Pulmonary artery endothelial cell (primary cell): ENCODE results near the gene SMARCD3. TPM values are rescaled to one million over a fixed set of nuclear protein-coding genes. Genes with fewer than 3 reads are reported as not detected.

Experiments used
- DNase-seq: peaks from one replicate; pipeline ENCODE4 v3.0.0-alpha.2; 2011; ENCODE audit warnings: low read depth, low spot score
- total RNA-seq: library from RNA; depleted of rRNA; stranded (reverse); fragments of >200 nt; gene quantifications from 2 replicates; pipeline ENCODE4 v1.2.3, GENCODE V29; 2014

The SMARCD3 gene
- total RNA-seq, 1 donor from 2014 or later, result 6.7 TPM

GRCh38 chr7:151237244-151238189 is 11.0 kb downstream of the SMARCD3 start:
- no peak for DNase-seq

DNA sequence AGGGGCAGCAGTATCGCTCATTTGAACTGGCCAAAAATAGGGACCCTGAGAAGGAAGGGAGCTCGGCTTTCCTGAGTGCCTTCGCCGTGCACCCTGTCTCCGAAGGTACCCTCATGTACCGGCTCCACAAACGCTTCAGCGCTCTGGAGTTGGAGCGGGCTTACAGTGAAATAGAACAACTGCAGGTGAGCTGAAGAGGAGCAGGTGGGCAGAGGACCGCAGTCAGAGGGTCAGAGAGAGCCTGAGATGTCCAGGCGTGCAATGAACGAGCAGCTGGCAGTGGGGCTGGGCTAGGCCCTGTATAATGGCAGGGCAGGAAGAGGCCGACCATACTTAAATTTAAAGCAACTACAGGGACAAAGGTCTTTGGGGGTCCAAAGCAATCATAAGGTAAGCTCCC is 12.1 kb downstream of the SMARCD3 start:
- no peak for DNase-seq

DNA sequence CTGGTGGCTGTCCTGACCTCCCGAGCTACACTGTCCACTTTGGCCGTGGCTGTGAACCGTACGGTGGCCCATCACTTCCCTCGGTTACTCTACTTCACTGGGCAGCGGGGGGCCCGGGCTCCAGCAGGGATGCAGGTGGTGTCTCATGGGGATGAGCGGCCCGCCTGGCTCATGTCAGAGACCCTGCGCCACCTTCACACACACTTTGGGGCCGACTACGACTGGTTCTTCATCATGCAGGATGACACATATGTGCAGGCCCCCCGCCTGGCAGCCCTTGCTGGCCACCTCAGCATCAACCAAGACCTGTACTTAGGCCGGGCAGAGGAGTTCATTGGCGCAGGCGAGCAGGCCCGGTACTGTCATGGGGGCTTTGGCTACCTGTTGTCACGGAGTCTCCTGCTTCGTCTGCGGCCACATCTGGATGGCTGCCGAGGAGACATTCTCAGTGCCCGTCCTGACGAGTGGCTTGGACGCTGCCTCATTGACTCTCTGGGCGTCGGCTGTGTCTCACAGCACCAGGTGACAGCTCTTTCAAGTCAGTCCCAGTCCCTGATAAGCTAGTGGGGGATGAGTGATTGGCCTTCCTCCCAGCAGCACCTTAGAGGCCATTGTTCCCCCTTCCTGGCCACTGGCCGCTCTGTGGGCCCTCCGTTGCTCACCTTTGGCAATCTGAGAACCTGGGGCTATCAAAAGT is 13.3 kb downstream of the SMARCD3 start:
- DNase-seq, result no peak

- no peak for DNase-seq
These were observed 14.7 kb downstream of the SMARCD3 start for GRCh38 chr7:151233804-151234203.

DNA sequence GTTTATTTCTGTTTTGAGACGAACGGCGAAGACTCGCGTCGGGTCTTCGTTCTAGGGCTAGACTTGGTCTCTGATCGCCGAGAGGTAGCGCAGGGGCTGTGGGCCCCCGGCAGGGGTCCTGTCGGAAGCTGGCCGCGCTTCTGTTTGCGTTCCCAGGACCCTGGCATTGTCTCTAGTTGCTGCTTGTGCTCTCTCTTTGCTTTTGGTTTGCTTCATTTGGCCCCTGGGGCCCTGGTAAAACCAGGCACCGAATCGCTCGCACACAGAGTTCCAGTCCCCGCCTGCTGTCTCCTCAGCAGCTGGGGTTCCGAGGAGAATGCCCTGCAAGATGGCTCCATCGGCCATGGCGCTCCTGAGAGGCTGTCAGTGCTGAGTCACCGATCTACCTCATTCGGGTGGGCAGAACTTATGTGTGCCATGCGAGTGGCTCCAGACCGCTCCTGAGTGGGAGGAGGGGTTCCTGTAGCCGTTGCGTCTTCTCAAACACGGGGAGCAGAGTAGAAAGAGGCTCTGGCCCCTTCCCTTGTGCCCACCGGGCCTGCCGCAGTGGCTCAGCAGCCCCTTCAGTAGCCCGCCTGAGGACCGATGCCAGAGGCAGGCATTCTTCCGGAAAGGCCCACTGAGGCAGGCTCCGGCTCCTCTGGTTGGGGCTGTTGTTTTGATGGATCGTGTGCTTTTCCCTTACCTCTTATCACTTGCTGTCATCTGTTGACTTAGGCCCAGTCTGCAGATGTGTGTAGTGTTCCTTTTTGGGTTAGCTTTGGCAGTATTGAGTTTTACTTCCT is 15.4 kb downstream of the SMARCD3 start:
- DNase-seq, result peak; percentile 60

GRCh38 chr7:151232091-151232916 is 16.2 kb downstream of the SMARCD3 start, which contains the start of gene CHPF2:
Gene CHPF2 (plus strand): TSS chr7:151232483. CDS start chr7:151234012, 1,529 bp downstream.
- DNase-seq, result peak; percentile 57

GRCh38 chr7:151231080-151231479 is 17.4 kb downstream of the SMARCD3 start:
- no peak for DNase-seq

GRCh38 chr7:151229249-151229648 is 19.2 kb downstream of the SMARCD3 start:
- no peak for DNase-seq

DNA sequence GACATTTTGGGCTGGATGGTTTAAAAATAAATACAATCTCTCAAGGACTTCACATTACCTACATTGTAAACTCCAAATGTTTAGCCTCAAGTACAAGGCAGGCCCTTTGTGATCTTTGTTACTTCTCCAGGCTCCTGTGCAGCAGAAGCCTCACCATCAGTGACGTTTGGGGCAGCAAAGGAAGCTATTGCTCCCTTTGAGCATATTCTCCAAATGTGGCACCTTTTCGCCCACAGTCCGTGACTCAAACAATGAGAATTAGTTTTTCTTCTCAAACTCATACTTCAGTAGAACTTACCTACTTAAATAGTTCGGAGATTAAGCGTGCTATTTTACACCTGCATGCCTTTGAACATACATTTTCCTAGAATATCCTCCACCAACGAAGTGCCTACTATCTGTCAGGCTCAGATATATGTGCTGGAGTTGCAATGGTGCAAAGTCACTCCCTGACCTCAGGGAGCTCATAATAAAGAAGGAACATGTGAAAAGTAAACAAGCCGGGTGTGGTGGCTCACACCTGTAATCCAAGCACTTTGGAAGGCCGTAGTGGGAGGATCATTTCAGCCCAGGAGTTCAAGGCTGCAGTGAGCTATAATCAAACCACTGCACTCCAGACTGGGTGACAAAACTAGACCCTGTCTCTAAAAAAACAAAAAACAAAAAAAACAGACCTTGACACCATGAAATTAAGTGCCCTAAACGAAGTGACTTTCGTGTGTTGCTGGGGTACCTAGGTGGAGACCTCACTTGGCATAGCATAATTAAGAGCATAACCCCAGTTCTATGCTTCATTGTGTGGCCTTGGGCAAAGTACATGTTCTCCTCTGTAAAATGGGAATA is 20.2 kb downstream of the SMARCD3 start:
- no peak for DNase-seq

DNA sequence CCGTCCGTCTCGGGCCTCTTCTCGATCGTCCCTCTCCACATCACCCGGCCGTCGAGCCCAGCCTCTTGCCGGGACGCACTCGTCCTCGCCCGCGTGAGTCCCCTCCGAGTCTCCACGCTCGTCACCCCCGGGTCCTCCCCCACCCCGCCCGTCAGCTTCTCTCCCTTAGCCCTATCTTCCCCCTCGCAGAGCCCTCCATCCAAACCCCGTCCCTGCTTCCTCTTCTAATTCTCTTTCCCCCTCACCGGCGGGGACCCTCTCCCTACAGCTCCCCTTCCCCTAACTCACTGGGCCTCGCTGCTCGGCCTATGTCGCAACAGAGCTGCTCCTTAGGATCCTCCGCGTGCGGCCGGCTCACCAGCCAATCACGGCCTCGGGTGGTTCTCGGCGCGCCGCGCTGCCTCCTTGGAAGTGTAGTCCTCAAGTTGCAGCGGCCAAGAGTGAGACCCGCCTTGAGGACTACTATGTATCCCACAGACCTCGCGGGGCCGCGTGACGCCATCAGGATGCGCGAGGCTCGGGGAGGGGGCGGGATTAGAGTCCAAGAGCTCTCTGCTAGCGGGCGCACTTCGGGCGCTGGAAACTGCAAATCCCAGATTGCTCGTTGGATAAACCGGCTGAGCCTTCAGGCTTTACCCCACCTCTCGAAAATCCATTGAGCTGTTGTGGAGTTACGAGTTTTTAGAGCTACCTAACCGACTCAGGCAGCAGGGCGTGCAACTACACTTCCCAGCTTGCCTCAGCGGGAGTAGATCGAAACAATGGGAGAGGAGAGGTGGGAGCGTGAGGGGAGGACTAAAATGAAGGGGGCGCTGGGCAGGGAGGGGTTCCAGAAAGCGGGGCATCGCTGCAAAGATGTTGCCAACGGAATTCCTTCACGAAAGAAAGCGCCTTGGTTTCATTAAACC is 21.4 kb downstream of the SMARCD3 start, which contains the start of gene ABCF2:
Gene ABCF2, minus strand, starts transcription at position 331 of the 908 bp plus-strand sequence. CDS start 747 bp downstream, outside the sequence.
- DNase-seq, result peak; percentile 97

DNA sequence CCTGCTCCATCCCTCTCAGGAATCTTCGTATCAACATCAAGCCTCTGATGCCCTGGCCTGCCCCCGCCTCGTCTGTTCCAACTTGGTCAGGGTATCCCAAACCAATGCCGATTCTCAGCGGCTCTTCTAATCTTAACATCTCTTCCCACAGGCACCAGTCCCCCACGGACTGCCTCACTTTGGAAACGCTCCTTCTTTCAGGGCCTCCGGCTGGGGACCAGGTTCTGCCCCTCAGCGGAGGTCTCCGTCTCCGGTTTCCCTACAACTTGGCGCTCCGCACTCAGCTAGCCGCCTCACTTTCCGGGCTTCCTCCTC is 22.0 kb downstream of the SMARCD3 start:
- DNase-seq, result no peak

DNA sequence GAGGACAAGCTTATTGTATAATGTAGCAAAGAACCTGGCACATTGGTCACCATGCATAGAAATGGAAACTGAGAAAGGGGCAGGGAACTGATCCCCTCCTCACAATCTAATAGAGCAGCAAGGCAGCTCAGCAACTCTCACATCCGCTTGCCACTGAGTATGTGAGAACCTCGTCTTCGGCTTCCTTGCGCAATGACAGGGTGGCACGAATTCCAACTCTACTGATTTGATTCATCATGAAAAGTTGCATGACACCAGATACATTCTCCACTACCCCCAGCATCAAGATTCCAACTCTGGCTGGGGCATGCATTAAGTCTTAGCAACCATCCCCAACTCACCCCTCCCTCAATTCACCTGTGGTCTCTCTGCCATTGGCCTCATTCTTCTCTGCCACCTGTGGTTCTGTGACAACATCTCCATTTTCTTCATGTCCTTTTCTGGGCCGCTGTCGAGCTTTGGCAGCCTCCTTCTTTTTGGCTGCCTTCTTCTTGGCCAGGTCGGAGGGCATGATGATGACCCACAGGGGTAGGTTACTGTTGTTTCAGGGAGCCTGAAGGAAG is 22.5 kb downstream of the SMARCD3 start:
- DNase-seq, result no peak

DNA sequence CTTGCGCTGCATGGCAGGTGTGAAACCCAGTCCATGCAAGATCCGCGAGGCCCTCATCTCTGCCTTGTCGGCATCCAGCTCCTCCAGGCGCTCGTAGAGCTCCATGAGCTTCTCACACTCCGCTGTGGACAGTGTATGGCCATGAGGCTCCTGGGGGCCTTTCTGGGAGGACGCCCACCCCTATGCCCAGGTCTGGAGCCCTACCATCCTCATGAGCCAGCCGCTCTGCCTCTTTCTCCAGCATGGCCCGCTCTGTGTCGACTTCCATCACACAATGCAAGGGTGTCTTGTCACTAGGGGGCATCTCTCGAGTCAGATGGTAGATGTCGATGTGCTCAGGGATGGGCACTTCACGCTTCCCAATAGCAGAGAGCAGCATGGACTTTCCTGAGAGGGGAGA is 24.8 kb downstream of the SMARCD3 start:
- DNase-seq, result no peak

DNA sequence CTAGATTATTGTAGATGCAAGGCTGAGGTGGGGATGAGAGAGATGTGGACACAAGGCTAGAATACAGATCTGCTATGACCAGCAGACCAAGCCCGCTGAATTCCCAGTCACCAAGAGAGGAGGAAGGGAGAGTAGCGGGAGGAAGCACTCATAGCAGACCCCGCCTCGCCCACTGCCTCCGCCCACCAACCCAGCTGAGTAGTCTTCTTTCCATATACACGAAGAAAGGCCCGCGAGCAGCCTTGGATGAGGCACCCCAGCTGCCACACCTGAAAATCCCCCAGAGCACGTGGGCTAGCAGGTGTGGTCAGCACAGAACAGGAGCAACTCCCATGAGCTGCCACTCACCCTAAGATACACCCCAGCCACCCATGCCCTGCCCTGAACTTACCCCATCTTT is 30.3 kb downstream of the SMARCD3 start:
- DNase-seq, result no peak

DNA sequence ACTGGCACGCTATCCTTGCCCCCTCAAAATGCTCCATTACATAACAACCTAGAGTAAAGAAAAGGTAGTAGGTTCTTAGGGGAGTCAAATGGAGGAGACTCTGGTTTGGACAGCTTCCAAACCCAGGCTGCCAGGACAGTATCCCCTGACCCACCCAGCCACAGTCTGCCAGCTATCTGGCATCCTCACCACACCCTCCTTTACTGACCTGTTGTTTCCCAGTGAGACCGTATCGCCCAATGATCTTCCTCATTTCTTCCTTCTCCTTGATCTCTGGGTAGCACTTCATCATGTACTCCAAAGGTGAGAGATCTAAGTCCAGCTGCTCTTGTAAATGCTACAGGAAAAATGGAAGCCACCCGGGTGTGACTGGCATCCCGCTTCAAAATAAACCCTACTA is 33.1 kb downstream of the SMARCD3 start:
- no peak for DNase-seq

GRCh38 chr7:151213826-151214225 is 34.7 kb downstream of the SMARCD3 start:
- DNase-seq, result no peak

DNA sequence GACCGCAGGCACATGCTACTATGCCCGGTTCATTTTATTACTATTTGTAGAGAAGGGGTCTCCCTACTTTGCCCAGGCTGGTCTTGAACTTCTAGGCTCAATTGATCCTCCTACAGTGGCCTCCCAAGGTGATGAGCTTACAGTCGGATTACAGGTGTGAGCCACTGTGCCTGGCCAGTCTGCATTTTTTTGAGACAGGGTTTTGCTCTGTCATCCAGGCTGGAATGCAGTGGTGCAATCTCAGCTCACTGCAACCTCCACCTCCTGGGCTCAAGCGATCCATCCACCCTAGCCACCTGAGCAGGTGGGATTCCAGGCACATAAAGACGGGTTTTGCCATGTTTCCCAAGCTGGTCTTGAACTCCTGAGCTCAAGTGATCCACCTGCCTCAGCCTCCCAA is 35.9 kb downstream of the SMARCD3 start:
- DNase-seq, result no peak

DNA sequence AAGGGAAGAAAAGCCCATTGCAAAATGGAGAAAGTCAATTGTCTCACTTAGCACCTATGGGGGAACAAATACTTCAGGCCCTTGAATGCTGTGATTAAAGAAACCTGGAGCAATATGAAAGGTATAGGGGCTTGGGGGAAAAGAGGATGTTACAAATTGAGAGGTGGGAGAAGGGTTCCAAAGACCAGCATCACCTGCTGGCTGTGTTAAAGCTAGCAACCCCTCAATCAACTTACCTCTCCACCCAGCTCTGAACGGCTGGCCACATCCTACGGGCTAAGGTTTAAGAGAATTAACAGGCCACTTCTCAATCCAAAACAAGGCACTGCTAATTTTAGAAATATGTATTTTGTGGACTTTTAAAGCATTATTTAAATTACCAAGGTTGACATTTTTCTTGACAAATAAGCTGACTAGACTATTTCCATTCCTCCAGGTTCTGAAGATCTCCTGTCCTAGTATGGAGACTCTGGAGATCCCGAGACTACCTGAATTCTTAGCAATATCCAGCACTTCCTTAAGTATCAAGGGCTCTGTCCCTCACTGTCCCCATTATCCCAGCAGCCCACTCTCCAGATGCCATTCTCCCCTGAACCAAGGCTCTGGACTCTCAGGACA is 37.2 kb downstream of the SMARCD3 start:
- DNase-seq, result no peak
